GM13976 (cell line): ENCODE measurements around the gene KRTAP15-1.

Experiments used
- DNase-seq: peaks from one replicate; pipeline ENCODE4 v3.0.0; 2012; ENCODE audit warnings: low spot score
- CTCF ChIP-seq: IDR thresholded peaks from 2 replicates; pipeline ENCODE4 v1.5.1; 2012; ENCODE audit warnings: borderline replicate concordance, mild to moderate bottlenecking; ENCODE audit not compliant: insufficient read depth; ENCODE audit errors: extremely low read depth, missing control alignments, control extremely low read depth
- in situ Hi-C: fragments of 300-500 bp; cut with MboI; formaldehyde crosslinking; loops from one replicate; pipeline ENCODE4 v1.12.0; 2022; ENCODE audit warnings: low sequenced_read_pairs, mixed read lengths, inconsistent platforms; ENCODE audit not compliant: unreplicated experiment

Gene KRTAP15-1

DNA sequence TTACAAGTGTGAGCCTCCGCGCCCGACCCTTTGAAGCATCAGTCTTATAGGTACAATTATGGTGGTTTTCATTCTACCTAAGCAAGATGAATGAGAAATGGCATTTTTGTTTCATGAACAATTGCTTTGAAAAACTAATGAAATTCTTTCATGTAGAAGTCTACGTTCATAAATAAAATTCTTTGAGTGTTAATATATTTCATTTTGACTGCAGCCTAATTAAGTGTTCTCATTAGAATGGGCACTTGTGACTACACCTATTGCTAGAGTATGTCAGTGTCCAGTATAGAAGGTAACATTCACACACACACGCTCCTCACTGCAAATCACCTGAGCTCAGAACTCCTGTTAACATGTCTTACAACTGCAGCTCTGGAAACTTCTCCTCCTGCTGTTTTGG lies at the start of gene KRTAP15-1:
Gene KRTAP15-1, plus strand, starts transcription at position 301 of the 400 bp plus-strand sequence. Its CDS starts 53 bp downstream, at position 354.
- in situ Hi-C loops = loop anchor here (25.0 kb wide), 1 partner anchor 97 kb away; the partner anchor contains the start of gene KRTAP19-6
- TF ChIP-seq CTCF = no peak
- DNase-seq = no peak

DNA sequence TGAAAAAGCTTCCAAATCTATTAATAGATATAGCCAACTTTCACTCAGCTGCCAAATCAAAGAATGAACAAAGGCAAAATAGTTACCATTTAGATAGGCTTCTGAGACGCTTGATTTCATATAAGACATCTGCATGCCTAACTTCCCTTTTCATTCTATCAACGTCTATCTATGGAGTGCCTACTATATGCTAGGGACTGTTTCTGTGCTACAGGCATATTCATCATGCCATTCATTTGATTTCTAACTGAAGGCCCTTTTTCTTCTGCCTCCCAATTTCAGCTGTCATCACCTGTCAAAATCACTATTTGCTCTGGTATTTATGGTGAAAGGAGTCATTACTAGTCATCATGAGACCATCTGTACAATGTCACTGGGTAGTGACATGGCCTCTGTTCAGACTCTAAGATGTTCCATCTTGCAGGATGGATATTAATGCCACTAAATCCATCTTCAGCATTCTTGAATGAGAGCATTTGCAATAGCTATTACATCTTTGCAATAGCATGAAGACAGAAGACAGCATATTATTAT lies 48.5 kb upstream of the KRTAP15-1 start:
- DNase-seq = no peak
- in situ Hi-C loops = no loop called here
- no peak for TF ChIP-seq CTCF

- no peak for DNase-seq
- in situ Hi-C loops = no loop called here
- TF ChIP-seq CTCF = no peak
Measured at GRCh38 chr21:30395731-30396130, 44.3 kb upstream of the KRTAP15-1 start, which contains the start of gene KRTAP13-1. Gene KRTAP13-1 (plus strand): TSS chr21:30396031. CDS start chr21:30396087, 56 bp downstream.

- in situ Hi-C loops = no loop called here
- TF ChIP-seq CTCF = peak; percentile 16
- no peak for DNase-seq
Measured at GRCh38 chr21:30408782-30409494, 31.1 kb upstream of the KRTAP15-1 start.

- no peak for DNase-seq
- in situ Hi-C loops = no loop called here
- TF ChIP-seq CTCF = no peak
Measured at GRCh38 chr21:30415993-30416392, 24.1 kb upstream of the KRTAP15-1 start.

DNA sequence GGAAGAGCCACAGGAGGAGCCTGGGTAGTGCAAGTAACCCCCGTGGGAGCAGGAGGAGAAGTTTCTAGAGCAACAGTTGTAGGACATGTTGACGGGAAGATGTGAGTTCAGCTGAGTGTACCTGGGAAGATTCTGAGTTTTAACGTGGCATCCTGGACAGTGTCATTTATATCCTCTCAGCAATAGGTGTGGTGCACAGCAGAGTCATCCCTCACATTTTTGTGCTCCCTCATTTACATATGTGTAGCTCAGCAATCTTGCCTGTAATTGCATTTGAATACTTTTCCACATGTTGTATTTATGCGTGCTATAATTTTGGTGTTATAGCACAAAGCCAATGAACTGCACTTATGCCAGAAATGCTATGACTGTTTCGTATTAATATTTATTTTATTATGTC lies 14.2 kb upstream of the KRTAP15-1 start, which contains the start of gene KRTAP13-3:
Gene KRTAP13-3, minus strand, starts transcription at position 101 of the 400 bp plus-strand sequence. Its CDS starts 14 bp downstream, at position 87.
- in situ Hi-C loops = loop anchor here (25.0 kb wide), 1 partner anchor 111 kb away; the partner anchor contains the start of gene KRTAP19-6
- DNase-seq = no peak
- no peak for TF ChIP-seq CTCF
